Fibroblast of pulmonary artery (primary cell): ENCODE results near the gene TMEM131L.

ENCODE experiments used
- DNase-seq: peaks from one replicate; pipeline ENCODE4 v3.0.0-alpha.2; 2010; ENCODE audit warnings: low read depth
- H3K4me3 ChIP-seq: replicated peaks from 2 replicates; pipeline ENCODE4 v1.5.1; 2011; ENCODE audit warnings: low read depth, mild to moderate bottlenecking, control low read depth, low read length, moderate library complexity
- TF ChIP-seq, protein P1 (sequence below): IDR thresholded peaks from 2 replicates; pipeline ENCODE4 v1.5.1; 2011; ENCODE audit warnings: mild to moderate bottlenecking, control low read depth, low read length, inconsistent platforms; ENCODE audit errors: missing control alignments

The TMEM131L gene

DNA sequence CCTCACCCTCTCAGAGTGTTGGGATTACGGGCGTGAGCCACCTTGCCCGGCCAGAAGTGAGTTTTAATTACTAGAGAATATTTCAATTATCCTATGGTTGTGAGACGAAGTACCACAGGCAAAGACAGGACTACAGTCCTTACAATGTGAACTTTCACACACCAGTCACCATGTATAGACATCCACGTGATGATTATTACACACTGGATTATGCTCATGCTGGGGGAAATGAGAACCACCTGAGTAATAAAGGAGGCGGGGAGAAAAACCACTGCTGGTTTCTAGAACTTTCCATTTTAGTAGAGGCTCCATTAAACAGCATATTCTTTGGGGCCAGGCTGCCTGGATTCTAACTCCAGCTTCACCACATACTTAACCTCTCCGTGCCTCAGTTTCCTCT lies 175.4 kb downstream of the TMEM131L start:
- H3K4me3 ChIP-seq = no peak overlapping the region
- TF ChIP-seq, protein P1, sequence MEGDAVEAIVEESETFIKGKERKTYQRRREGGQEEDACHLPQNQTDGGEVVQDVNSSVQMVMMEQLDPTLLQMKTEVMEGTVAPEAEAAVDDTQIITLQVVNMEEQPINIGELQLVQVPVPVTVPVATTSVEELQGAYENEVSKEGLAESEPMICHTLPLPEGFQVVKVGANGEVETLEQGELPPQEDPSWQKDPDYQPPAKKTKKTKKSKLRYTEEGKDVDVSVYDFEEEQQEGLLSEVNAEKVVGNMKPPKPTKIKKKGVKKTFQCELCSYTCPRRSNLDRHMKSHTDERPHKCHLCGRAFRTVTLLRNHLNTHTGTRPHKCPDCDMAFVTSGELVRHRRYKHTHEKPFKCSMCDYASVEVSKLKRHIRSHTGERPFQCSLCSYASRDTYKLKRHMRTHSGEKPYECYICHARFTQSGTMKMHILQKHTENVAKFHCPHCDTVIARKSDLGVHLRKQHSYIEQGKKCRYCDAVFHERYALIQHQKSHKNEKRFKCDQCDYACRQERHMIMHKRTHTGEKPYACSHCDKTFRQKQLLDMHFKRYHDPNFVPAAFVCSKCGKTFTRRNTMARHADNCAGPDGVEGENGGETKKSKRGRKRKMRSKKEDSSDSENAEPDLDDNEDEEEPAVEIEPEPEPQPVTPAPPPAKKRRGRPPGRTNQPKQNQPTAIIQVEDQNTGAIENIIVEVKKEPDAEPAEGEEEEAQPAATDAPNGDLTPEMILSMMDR = no peak
- DNase-seq = no peak

DNA sequence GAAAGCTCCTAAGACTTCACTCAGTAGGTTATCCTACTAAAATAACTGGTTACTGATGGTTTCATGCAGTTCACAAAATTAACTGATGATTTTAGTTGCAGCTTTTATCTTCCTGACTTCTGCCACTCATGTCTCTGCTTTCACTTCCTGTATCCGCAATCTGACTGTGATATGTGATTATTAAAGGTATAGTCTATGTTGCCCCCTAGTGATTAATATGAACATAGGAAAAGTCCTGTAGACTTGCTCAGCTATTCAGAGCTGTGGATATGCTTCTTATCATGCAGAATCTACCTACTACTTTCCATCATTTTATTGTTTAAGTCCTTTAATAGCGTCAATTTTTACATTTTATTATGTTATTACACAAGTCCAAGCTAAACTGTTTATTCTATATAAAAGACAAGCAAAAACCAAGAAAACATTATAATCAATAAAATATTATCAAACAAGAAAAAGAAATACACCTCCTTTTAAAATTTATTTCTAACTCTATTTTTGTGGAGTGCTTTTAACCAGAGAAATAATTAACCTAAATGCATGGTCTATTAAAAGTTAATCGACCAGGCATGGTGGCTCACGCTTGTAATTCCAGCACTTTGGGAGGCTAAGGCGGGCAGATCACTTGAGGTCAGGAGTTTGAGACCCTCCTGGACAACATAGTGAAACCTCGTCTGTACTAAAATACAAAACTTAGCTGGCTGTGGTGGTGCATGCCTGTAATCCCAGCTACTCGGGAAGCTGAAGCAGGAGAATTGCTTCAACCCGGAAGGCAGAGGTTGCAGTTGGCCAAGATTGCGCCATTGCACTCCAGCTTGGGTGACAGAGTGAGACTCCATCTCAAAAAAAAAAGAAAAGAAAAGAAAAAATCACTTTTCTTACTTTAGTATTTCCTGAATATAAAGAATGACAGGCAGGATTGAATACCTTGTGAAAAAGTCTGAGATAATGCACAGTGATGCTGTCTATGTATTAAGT lies 177.5 kb downstream of the TMEM131L start:
- TF ChIP-seq, protein P1 = peak; percentile 58
- no peak overlapping the region for H3K4me3 ChIP-seq
- DNase-seq = peak; percentile 54

DNA sequence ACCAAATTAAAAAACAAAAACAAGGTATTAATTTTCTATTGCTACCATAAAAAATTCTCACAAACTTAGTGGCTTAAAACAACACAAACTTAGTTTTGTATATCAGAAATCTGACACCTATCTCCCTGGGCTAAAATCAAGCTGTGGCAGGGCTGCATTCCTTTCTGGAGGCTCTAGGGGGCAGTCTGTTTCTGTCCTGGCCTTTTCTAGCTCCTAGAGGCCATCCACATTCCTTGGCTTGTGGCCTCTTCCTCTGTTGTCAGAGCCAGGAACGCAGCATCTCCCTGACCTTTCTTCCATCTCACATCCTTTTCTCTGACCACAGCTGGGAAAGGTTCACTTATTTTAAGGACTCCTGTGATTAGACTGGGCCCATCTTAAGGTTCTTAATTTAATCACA lies 179.0 kb downstream of the TMEM131L start:
- H3K4me3 ChIP-seq = no peak overlapping the region
- TF ChIP-seq, protein P1 = peak; percentile 22
- no peak for DNase-seq

DNA sequence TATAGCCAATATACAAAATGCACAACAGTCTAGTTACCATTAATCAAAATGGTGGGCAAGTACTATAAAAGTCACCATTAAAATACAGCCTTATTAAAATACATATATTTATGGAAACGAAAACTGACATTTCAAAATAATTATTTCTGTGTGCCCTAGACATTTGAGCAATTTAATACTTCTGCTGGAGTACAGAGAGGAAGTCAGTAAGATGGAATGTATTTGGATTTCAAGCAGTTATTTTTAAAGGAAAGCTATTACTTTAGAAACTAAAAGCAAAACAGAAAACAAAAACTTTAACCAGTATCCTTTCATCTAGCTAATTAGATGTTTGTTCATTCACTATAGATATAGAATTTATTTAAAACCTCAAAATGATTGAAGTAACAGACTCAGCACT lies 180.1 kb downstream of the TMEM131L start:
- DNase-seq = no peak
- H3K4me3 ChIP-seq = no peak overlapping the region
- TF ChIP-seq, protein P1 = no peak

DNA sequence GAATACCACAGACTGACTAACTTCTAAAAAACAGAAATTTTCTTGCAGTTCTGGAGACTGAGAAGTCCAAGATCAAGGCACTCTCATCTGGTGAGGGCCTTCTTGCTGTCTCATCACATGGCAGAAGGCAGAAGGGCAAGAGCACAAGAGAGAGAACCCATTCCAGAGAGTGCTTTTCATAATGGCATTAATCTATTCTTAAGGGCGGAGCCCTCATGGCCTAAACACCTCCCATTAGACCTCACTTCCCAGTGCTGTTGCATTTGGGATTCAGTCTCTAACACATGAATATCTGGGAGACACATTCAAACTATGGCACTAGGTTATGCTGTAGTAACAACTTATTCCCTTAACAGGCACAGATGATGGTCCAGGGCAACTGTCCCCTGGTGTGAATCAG lies 180.8 kb downstream of the TMEM131L start:
- no peak overlapping the region for H3K4me3 ChIP-seq
- no peak for DNase-seq
- TF ChIP-seq, protein P1 = no peak

DNA sequence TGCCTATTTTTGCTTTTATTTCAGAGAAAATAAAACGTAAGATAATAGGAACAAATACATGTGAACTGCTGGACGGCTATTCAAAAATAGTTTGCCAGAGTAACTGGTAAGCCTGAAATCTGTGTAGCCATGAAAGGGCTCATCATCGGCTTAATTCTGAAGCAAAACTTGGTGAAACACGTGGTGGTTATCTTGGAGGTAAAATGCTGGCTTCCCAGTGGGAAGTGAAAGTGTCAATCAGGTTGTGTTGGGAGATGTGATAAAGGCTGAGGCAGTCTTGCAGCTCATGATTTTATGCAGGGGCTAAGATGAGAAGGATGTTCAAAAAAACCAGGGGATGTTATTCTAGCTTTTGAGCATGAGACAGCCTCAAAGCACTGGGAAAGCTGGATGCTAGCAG lies 181.8 kb downstream of the TMEM131L start:
- TF ChIP-seq, protein P1 = no peak
- no peak for DNase-seq
- no peak overlapping the region for H3K4me3 ChIP-seq

DNA sequence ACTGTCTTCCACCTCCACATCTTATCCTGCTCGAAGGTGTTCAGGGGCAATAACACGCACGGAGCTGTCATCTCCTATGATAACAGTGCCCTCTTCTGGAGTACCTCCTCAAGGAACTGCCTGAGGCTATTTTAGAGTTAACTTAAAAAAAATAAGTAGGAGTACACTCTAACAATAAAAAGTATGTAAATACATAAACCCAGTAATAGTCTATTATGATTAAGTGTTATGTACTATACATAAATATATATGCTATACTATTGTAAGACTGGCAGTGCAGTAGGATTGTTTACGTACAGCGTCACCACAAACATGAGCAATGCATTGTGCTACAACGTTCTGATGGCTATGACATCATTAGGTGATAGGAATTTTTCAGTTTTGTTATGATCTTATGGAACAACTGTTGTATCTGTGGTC lies 183.4 kb downstream of the TMEM131L start:
- TF ChIP-seq, protein P1 = peak; percentile 29
- H3K4me3 ChIP-seq = no peak overlapping the region
- DNase-seq = peak; percentile 24
